Bone marrow (tissue), 2 donors: ENCODE results near the gene ABLIM3.

Source experiments
- DNase-seq, 2 donors: peaks; one replicate each; lab custom pipeline; 2025; lab: John Stamatoyannopoulos, UW

The ABLIM3 gene

GRCh38 chr5:149141224-149141956 lies at the start of gene ABLIM3:
Gene ABLIM3, plus strand, starts transcription at chr5:149141493. Its CDS starts 603 bp downstream, at chr5:149142096.
- DNase-seq, result peak; percentile 27 to 52

- DNase-seq, result no peak
These were observed 47.7 kb upstream of the ABLIM3 start for GRCh38 chr5:149093625-149094024.

- DNase-seq, result no peak
These were observed 46.3 kb upstream of the ABLIM3 start for GRCh38 chr5:149094996-149095395.

GRCh38 chr5:149099920-149100319 lies 41.4 kb upstream of the ABLIM3 start:
- no peak for DNase-seq

- no peak for DNase-seq
These were observed 41.0 kb upstream of the ABLIM3 start for GRCh38 chr5:149100331-149100730.

GRCh38 chr5:149108651-149109280 lies 32.5 kb upstream of the ABLIM3 start:
- no peak for DNase-seq

- DNase-seq, result no peak
These were observed 30.9 kb upstream of the ABLIM3 start for GRCh38 chr5:149110406-149110805.

GRCh38 chr5:149113669-149114068 lies 27.6 kb upstream of the ABLIM3 start:
- DNase-seq, result no peak

- DNase-seq, result peak; percentile 51 to 78
These were observed 26.6 kb upstream of the ABLIM3 start for GRCh38 chr5:149114403-149115312.

GRCh38 chr5:149117970-149118369 lies 23.3 kb upstream of the ABLIM3 start:
- no peak for DNase-seq

- no peak for DNase-seq
These were observed 22.8 kb upstream of the ABLIM3 start for GRCh38 chr5:149118463-149118862.

GRCh38 chr5:149121145-149121544 lies 20.1 kb upstream of the ABLIM3 start:
- DNase-seq, result no peak

GRCh38 chr5:149123211-149123610 lies 18.1 kb upstream of the ABLIM3 start:
- DNase-seq, result no peak

- no peak for DNase-seq
These were observed 15.9 kb upstream of the ABLIM3 start for GRCh38 chr5:149125386-149125891.

- no peak for DNase-seq
These were observed 14.4 kb upstream of the ABLIM3 start for GRCh38 chr5:149126906-149127305.

- DNase-seq, result no peak
These were observed 13.8 kb upstream of the ABLIM3 start for GRCh38 chr5:149127394-149127955.

- DNase-seq, result no peak
These were observed 13.0 kb upstream of the ABLIM3 start for GRCh38 chr5:149128023-149128875.

- DNase-seq, result no peak
These were observed 12.1 kb upstream of the ABLIM3 start for GRCh38 chr5:149129181-149129580.

GRCh38 chr5:149130121-149130914 lies 11.0 kb upstream of the ABLIM3 start:
- no peak for DNase-seq

- no peak for DNase-seq
These were observed 8.8 kb upstream of the ABLIM3 start for GRCh38 chr5:149132474-149132873.
